Hindlimb muscle (tissue), 1 donor: ENCODE results near the gene CAPNS2. TPM values are rescaled to one million over a fixed set of nuclear protein-coding genes. Genes with fewer than 3 reads are reported as not detected.
"Not testable (repeated sequence)": the region's sequence is repeated elsewhere in the genome, so short reads cannot be mapped to it uniquely, and the experiment has no call there.

ENCODE experiments used
- DNase-seq: peaks from one replicate; pipeline ENCODE4 v3.0.0-alpha.2; 2013
- polyA plus RNA-seq: library from polyadenylated mRNA; unstranded; fragments of 120-200 nt; gene quantifications from one replicate; pipeline ENCODE4 v1.2.1, GENCODE V29; 2013; ENCODE audit not compliant: insufficient read length

The CAPNS2 gene
- polyA plus RNA-seq, 1 donor: 0.39 TPM

- DNase-seq: no peak
Measured at GRCh38 chr16:55568207-55568606, 1.7 kb downstream of the CAPNS2 start.

- peak; percentile 49 for DNase-seq
Measured at GRCh38 chr16:55569025-55569424, 2.5 kb downstream of the CAPNS2 start.

GRCh38 chr16:55570159-55570558, 3.7 kb downstream of the CAPNS2 start:
- no peak for DNase-seq

DNA sequence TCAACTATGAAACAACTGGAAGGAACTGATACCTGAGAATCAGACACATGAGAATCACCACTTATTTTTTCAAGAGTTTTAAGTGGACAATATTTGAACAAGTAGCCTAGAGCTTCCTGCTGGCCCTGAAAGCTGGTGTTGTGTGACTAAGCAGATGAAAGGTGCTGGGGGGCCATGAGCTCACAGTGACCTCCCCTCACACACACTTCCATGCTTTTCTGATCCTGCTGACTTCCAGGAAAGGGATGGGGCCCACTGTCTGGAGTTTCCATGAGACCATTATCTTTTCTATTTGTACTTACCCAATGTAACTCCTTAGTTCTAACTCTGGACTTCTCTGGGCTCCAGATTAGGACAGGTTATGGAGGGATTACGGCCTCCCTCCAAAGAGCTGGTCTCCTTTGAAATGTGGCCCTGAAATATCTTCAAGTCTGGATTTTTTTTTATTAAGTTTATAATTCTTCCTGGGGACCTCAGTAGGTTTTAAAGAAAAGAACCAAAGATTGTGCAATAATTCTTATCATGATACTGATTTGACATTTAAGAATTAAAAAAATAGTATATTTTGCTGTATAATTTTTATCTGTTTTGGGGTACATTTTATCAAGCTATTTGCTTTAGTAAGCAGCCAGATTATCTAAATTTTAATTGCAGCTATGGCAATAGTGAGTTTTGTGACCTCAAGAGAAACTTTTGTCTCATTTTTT, 4.9 kb downstream of the CAPNS2 start:
- DNase-seq: no peak

- no peak for DNase-seq
Measured at GRCh38 chr16:55572439-55572838, 6.0 kb downstream of the CAPNS2 start.

- DNase-seq: no peak
Measured at GRCh38 chr16:55574811-55575210, 8.3 kb downstream of the CAPNS2 start.

DNA sequence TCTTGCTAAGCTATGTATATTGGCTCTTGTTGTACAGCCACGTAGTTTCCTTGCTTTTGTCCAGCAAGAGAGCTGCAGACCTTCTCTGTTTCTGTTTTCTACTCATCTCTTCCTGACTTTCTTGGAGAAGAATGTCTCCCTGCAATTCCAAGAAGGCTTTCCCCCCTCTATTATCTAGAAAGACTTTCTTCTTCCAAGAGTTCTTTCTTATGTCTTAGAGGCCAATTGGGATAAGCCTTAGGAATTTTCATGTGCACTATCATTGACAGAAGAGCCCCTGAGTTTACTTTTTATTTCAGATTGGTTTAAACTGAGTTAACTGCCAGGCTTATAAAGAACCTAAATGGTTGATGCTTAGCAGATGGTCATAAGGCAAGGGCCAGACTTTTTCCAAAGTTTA, 9.0 kb downstream of the CAPNS2 start:
- peak; percentile 73 for DNase-seq

DNA sequence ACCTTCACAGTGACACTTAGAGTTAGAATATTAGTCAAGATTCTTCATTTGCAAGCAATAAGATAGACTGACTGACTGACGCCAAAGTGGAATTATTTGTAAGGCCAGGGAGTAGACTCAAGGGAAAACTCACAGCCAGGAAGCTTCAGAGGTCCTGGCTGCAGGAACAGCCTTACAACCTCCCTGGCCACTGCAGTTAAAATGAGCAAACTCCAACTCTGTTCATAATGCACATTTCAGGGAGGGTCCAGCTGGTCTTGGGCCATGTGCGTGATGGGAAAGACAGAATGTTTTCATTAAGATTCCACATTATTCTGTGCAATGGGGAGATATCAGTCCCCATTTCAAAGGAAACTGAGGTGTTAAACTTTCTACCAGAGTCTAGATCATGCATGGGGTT, 9.9 kb downstream of the CAPNS2 start:
- DNase-seq: peak; percentile 84

DNA sequence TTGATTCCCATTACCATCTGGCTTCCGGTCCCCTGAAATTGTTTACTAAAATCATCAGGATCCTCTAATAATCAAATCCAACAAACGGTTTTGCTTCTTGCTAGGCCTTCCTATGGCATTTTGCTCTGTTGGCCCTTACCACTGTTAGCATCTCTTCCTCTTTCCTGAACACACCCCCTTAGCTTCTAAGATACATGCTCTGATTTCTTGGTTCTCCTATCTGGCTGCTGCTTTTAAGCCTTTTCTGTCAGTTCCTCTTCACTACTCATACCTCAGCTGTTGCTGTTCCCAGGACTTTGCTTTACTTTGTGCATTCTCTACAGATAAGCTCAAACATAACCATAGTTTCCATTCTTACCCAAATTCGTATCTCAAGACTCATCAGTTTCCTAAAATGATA, 11.4 kb downstream of the CAPNS2 start:
- no peak for DNase-seq

DNA sequence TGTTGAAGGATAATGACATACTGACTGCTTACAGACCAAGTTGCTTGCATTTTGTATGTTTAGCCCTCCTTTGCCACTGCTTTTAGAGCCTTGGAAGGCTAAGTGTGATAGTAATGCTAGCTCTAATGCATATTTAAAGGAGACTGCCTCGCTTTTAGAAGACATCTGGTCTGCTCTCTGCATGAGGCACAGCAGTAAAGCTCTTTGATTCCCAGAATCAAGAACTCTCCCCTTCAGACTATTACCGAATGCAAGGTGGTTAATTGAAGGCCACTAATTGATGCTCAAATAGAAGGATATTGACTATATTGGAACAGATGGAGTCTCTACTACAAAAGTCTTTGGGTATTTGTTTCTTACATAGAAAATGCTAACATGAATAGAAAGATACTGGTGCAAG, 19.1 kb downstream of the CAPNS2 start:
- DNase-seq: no peak

DNA sequence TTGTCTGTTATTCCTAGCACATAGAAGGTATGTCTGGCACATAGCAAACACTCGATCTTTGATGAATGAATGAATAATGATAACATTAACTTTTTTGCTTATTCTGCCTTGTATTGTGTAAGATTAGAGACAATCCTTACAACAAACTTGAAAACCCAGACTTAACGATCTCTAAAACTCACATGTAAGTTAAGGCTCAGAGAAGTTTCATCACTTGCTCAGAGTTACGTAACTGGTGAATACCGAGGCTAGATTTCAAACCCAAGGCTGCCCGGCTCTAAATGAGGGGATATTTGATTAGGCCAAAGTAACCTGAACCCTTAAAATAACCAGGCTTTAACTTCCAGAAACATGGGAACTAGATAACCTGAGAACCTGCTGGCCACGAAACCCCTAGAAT, 22.3 kb downstream of the CAPNS2 start:
- DNase-seq: no peak

GRCh38 chr16:55592306-55592705, 25.8 kb downstream of the CAPNS2 start:
- no peak for DNase-seq

DNA sequence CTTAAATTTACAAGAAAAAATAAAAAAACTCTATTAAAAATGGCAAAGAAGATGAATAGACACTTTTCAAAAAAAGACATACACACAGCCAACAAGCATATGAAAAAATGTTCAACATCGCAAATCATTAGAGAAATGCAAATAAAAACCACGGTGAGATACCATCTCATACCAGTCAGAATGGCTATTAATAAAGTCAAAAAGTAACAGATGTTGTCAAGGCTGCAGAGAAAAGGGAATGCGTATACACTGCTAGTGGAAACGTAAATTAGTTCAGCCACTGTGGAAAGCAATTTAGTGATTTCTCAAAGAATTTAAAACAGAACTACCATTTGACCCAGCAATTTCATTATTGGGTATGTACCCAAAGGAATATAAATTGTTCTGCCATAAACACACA, 31.4 kb downstream of the CAPNS2 start:
- DNase-seq: no peak

- no peak for DNase-seq
Measured at GRCh38 chr16:55605754-55606336, 39.4 kb downstream of the CAPNS2 start.

- DNase-seq: no peak
Measured at GRCh38 chr16:55613613-55614335, 47.3 kb downstream of the CAPNS2 start.

- DNase-seq: no peak
Measured at GRCh38 chr16:55615071-55615470, 48.6 kb downstream of the CAPNS2 start.

DNA sequence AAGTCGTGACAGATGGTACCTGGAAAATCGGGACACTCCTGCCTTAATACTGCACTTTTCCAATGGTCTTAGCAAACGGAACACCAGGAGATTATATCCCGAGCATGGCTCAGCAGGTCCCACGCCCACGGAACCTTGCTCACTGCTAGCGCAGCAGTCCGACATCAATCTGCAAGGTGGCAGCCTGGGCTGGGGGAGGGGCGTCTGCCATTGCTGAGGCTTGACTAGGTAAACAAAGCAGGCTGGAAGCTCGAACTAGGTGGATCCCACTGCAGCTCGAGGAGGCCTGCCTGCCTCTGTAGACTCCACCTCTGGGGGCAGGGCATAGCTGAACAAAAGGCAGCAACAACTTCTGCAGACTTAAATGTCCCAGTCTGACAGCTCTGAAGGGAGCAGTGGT, 49.2 kb downstream of the CAPNS2 start:
- not testable (repeated sequence) for DNase-seq

Other genes starting within 250 kb of the CAPNS2 start
- gene IRX6, start 242.5 kb upstream of the CAPNS2 start, polyA plus RNA-seq: 0.18 TPM
- gene MMP2, start 87.5 kb upstream of the CAPNS2 start, polyA plus RNA-seq: 404 TPM
- gene LPCAT2, start 57.6 kb upstream of the CAPNS2 start, polyA plus RNA-seq: 20.9 TPM
- 1.7 TPM for gene SLC6A2, start 89.3 kb downstream of the CAPNS2 start, polyA plus RNA-seq